CD4-positive, alpha-beta T cell (primary cell): ENCODE results near the gene ACSBG1. TPM values are rescaled to one million over a fixed set of nuclear protein-coding genes. Genes with fewer than 3 reads are reported as not detected.
A peak's percentile ranks its signal among the peaks of the same experiment; 100 is the strongest.

ENCODE experiments used
- ATAC-seq: fragments of 200-7000 bp; cut with Tn5 transposase; one replicate; pipeline ENCODE4 v1.10.0; 2022; ENCODE audit warnings: mild to moderate bottlenecking; ENCODE audit not compliant: poor library complexity
- CTCF ChIA-PET: fragments of 350-600 bp; sonication (Branson Sonifier 250); formaldehyde crosslinking; loops from one replicate; lab custom pipeline; 2021; ENCODE audit warnings: antibody characterized with exemption, inconsistent platforms; lab: Charles Lee
- POLR2A ChIA-PET: fragments of 350-600 bp; sonication (Branson Sonifier 250); formaldehyde crosslinking; loops from one replicate; lab custom pipeline; 2021; ENCODE audit warnings: antibody characterized with exemption, inconsistent platforms; lab: Charles Lee
- DNase-seq, 14 experiments: peaks; one replicate each; pipeline ENCODE4 v3.0.0-alpha.2; 2013 to 2020; ENCODE audit warnings: mixed read lengths in 2 of 14
- H3K27ac ChIP-seq, 2 donors: one replicate each; pipeline versions ENCODE4 v1.5.1 to v1.7.0; 2013; ENCODE audit warnings: low read length in 2 of 2, low read depth in 1 of 2, mild to moderate bottlenecking in 1 of 2
- H3K27me3 ChIP-seq, 2 experiments: 1 replicate in 1 of 2; 2 replicates in 1 of 2; pipeline versions ENCODE4 v1.6.1 to v1.7.0; 2013; ENCODE audit warnings: low read length in 2 of 2, control low read depth in 1 of 2, mild to moderate bottlenecking in 1 of 2, moderate library complexity in 1 of 2; ENCODE audit not compliant: insufficient read depth in 2 of 2, control insufficient read depth in 1 of 2
- H3K36me3 ChIP-seq: one replicate; pipeline ENCODE4 v1.6.1; 2013; ENCODE audit warnings: low read length, control low read depth; ENCODE audit not compliant: insufficient read depth
- H3K4me1 ChIP-seq: one replicate; pipeline ENCODE4 v1.6.1; 2013; ENCODE audit warnings: low read length, control low read depth; ENCODE audit not compliant: insufficient read depth
- H3K4me3 ChIP-seq: one replicate; pipeline ENCODE4 v1.5.1; 2013; ENCODE audit warnings: mild to moderate bottlenecking, low read length, moderate library complexity
- H3K9me3 ChIP-seq, 2 experiments: 1 replicate in 1 of 2; 2 replicates in 1 of 2; pipeline versions ENCODE4 v1.6.1 to v1.7.0; 2013; ENCODE audit warnings: low read length in 2 of 2, mild to moderate bottlenecking in 2 of 2, control low read depth in 1 of 2, moderate library complexity in 1 of 2; ENCODE audit not compliant: control insufficient read depth in 1 of 2, insufficient read depth in 1 of 2
- H3K27ac Mint-ChIP-seq: one replicate; pipeline ENCODE4 v1.8.0; 2020; ENCODE audit warnings: mixed read lengths
- H3K27me3 Mint-ChIP-seq: one replicate; pipeline ENCODE4 v1.8.0; 2021; ENCODE audit warnings: mixed read lengths
- H3K36me3 Mint-ChIP-seq: one replicate; pipeline ENCODE4 v1.8.0; 2021; ENCODE audit warnings: low read depth, mixed read lengths
- H3K4me1 Mint-ChIP-seq: one replicate; pipeline ENCODE4 v1.8.0; 2021; ENCODE audit warnings: low read depth, mixed read lengths
- H3K4me3 Mint-ChIP-seq: one replicate; pipeline ENCODE4 v1.8.0; 2020; ENCODE audit warnings: mild to moderate bottlenecking, mixed read lengths
- H3K9me3 Mint-ChIP-seq: one replicate; pipeline ENCODE4 v1.8.0; 2020; ENCODE audit warnings: mixed read lengths
- CTCF ChIP-seq: fragments of 200-600 bp; IDR thresholded peaks from one replicate; pipeline ENCODE4 v1.8.0; 2022; ENCODE audit warnings: antibody characterized with exemption, mild to moderate bottlenecking
- intact Hi-C, 2 experiments: fragments of 100-400 bp; cut with DNase I in 1 of 2; cut with micrococcal nuclease in 1 of 2; formaldehyde crosslinking; loops; one replicate each; pipeline versions ENCODE4 v1.15.1 to v1.9.0; 2023 to 2025; cut with DNase I, micrococcal nuclease
- total RNA-seq, 174 experiments: library from RNA in 2 of 174; stranded (reverse) in 2 of 174; gene quantifications; one replicate each; pipeline ENCODE4 v1.2.3 and lab custom pipeline; 2021 to 2026

ACSBG1 gene
- total RNA-seq, 2 experiments from 2014 or later: 0.05 to 0.22 TPM

GRCh38 chr15:78127882-78128281 lies 106.5 kb downstream of the ACSBG1 start:
- H3K9me3 ChIP-seq: no peaks in the 10 kb centered on the region
- no peaks in the 10 kb centered on the region for H3K27me3 ChIP-seq
- no peak overlapping the region for H3K27ac ChIP-seq
- CTCF ChIA-PET: interaction anchor here (1.2 to 1.5 kb wide), 2 partner anchors 15 to 68 kb away, joined by 6 to 7 read pairs; no protein-coding TSS in a partner anchor
- no peaks in the 10 kb centered on the region for H3K27me3 Mint-ChIP-seq
- no peak for ATAC-seq
- intact Hi-C loops: no loop called here
- no peak for TF ChIP-seq CTCF
- peaks cover 22% of the 10 kb centered on the region for H3K4me1 Mint-ChIP-seq
- POLR2A ChIA-PET: no interaction called here
- peak overlapping the region; percentile 73 for H3K27ac Mint-ChIP-seq
- DNase-seq: peak in 1 of 14 experiments; percentile 9
- H3K4me1 ChIP-seq: peaks cover 18% of the 10 kb centered on the region
- H3K36me3 Mint-ChIP-seq: no peaks in the 10 kb centered on the region
- H3K4me3 ChIP-seq: no peak overlapping the region
- no peaks in the 10 kb centered on the region for H3K9me3 Mint-ChIP-seq
- H3K36me3 ChIP-seq: no peaks in the 10 kb centered on the region
- no peak overlapping the region for H3K4me3 Mint-ChIP-seq

- no peaks in the 10 kb centered on the region for H3K27me3 Mint-ChIP-seq
- no peak overlapping the region for H3K27ac Mint-ChIP-seq
- H3K9me3 Mint-ChIP-seq: no peaks in the 10 kb centered on the region
- Histone ChIP-seq H3K4me3 (no peak overlapping the region), H3K9me3 (no peaks in the 10 kb centered on the region), H3K27me3 (no peaks in the 10 kb centered on the region), H3K36me3 (no peaks in the 10 kb centered on the region), H3K27ac (no peak overlapping the region), H3K4me1 (no peaks in the 10 kb centered on the region)
- DNase-seq: no peak
- ChIA-PET CTCF (no interaction called here), POLR2A (no interaction called here)
- no peak for ATAC-seq
- intact Hi-C loops: no loop called here
- TF ChIP-seq CTCF: no peak
- H3K4me3 Mint-ChIP-seq: no peak overlapping the region
- H3K4me1 Mint-ChIP-seq: peaks cover 5% of the 10 kb centered on the region
- H3K36me3 Mint-ChIP-seq: no peaks in the 10 kb centered on the region
Measured at GRCh38 chr15:78125267-78125666, 109.1 kb downstream of the ACSBG1 start.

- ChIA-PET POLR2A (no interaction called here), CTCF (interaction anchor here (1.0 kb wide), 1 partner anchor 75 kb away, joined by 3 read pairs; no protein-coding TSS in a partner anchor)
- Histone ChIP-seq H3K27ac (no peak overlapping the region), H3K4me3 (no peak overlapping the region), H3K9me3 (no peaks in the 10 kb centered on the region), H3K27me3 (no peaks in the 10 kb centered on the region), H3K4me1 (no peaks in the 10 kb centered on the region), H3K36me3 (no peaks in the 10 kb centered on the region)
- ATAC-seq (no peak), DNase-seq (no peak)
- Mint-ChIP-seq H3K36me3 (no peaks in the 10 kb centered on the region), H3K4me3 (no peak overlapping the region), H3K4me1 (no peaks in the 10 kb centered on the region), H3K27ac (no peak overlapping the region), H3K9me3 (no peaks in the 10 kb centered on the region), H3K27me3 (no peaks in the 10 kb centered on the region)
- intact Hi-C loops: no loop called here
- TF ChIP-seq CTCF: no peak
Measured at GRCh38 chr15:78120523-78120922, 113.8 kb downstream of the ACSBG1 start.

Other genes with a start within 250 kb of the ACSBG1 start
- 10 to 100 TPM; 89.3 to 97.6 TPM for gene TBC1D2B, start 156.9 kb downstream of the ACSBG1 start, total RNA-seq
- gene SH2D7, start 142.0 kb downstream of the ACSBG1 start, total RNA-seq: not detected
- gene CIB2, start 103.1 kb downstream of the ACSBG1 start, total RNA-seq: 1 to 10 TPM in 1 of 2 experiments, under 1 TPM in 1; 0.82 to 1.7 TPM
- 10 to 100 TPM; 47.5 to 47.6 TPM for gene IDH3A, start 85.2 kb downstream of the ACSBG1 start, total RNA-seq
- 10 to 100 TPM; 47.0 to 48.5 TPM for gene DNAJA4, start 30.0 kb upstream of the ACSBG1 start, total RNA-seq
- gene SKIC8, start 65.0 kb upstream of the ACSBG1 start, total RNA-seq: 10 to 100 TPM; 13.3 to 16.7 TPM
- not detected for gene CRABP1, start 105.8 kb upstream of the ACSBG1 start, total RNA-seq
- gene IREB2, start 203.7 kb upstream of the ACSBG1 start, total RNA-seq: 10 to 100 TPM; 84.3 to 89.0 TPM